Hematopoietic multipotent progenitor cell (in vitro differentiated cells): ENCODE measurements around the gene PARD3B. TPM values are rescaled to one million over a fixed set of nuclear protein-coding genes. Genes with fewer than 3 reads are reported as not detected.

ENCODE experiments used
- DNase-seq, 3 donors: peaks; one replicate each; pipeline ENCODE4 v3.0.0-alpha.2; 2011 to 2015; ENCODE audit warnings: low read depth in 2 of 3, low spot score in 2 of 3
- total RNA-seq: library from RNA; depleted of rRNA; stranded (reverse); fragments of >200 nt; gene quantifications from one replicate; pipeline ENCODE4 v1.2.3, GENCODE V29; 2012

Gene PARD3B
- total RNA-seq, 1 donor: 2.7 TPM

- DNase-seq: no peak
Observed at GRCh38 chr2:204984518-204984917, 439.2 kb downstream of the PARD3B start.

- no peak for DNase-seq
Observed at GRCh38 chr2:204986641-204987040, 441.4 kb downstream of the PARD3B start.

GRCh38 chr2:204988836-204989235 lies 443.6 kb downstream of the PARD3B start:
- no peak for DNase-seq

GRCh38 chr2:204989877-204990276 lies 444.6 kb downstream of the PARD3B start:
- no peak for DNase-seq

GRCh38 chr2:205001300-205001966 lies 456.2 kb downstream of the PARD3B start:
- DNase-seq: no peak

- peak in 1 of 3 donors; percentile 14 for DNase-seq
Observed at GRCh38 chr2:205002390-205002789, 457.1 kb downstream of the PARD3B start.

- DNase-seq: no peak
Observed at GRCh38 chr2:205003288-205003687, 458.0 kb downstream of the PARD3B start.

- no peak for DNase-seq
Observed at GRCh38 chr2:205010196-205010595, 464.9 kb downstream of the PARD3B start.

GRCh38 chr2:205011031-205011430 lies 465.8 kb downstream of the PARD3B start:
- no peak for DNase-seq

GRCh38 chr2:205012961-205013360 lies 467.7 kb downstream of the PARD3B start:
- DNase-seq: no peak

- DNase-seq: no peak
Observed at GRCh38 chr2:205013586-205013985, 468.3 kb downstream of the PARD3B start.

- DNase-seq: peak in 1 of 3 donors; percentile 15
Observed at GRCh38 chr2:205014201-205014600, 468.9 kb downstream of the PARD3B start.

- DNase-seq: no peak
Observed at GRCh38 chr2:205017381-205017780, 472.1 kb downstream of the PARD3B start.

- no peak for DNase-seq
Observed at GRCh38 chr2:205017912-205018311, 472.6 kb downstream of the PARD3B start.

- no peak for DNase-seq
Observed at GRCh38 chr2:205020673-205021072, 475.4 kb downstream of the PARD3B start.

GRCh38 chr2:205022841-205023240 lies 477.6 kb downstream of the PARD3B start:
- no peak for DNase-seq

GRCh38 chr2:205024822-205025518 lies 479.7 kb downstream of the PARD3B start:
- peak in 2 of 3 donors; percentile 41 to 45 for DNase-seq

GRCh38 chr2:205025580-205026240 lies 480.4 kb downstream of the PARD3B start:
- DNase-seq: no peak

- no peak for DNase-seq
Observed at GRCh38 chr2:205030695-205031094, 485.4 kb downstream of the PARD3B start.

- DNase-seq: no peak
Observed at GRCh38 chr2:205032093-205032551, 486.8 kb downstream of the PARD3B start.

- no peak for DNase-seq
Observed at GRCh38 chr2:205033431-205033830, 488.2 kb downstream of the PARD3B start.

- DNase-seq: no peak
Observed at GRCh38 chr2:205034034-205034433, 488.8 kb downstream of the PARD3B start.
